ENCODE data around the gene SPTBN4.

The SPTBN4 gene

DNA sequence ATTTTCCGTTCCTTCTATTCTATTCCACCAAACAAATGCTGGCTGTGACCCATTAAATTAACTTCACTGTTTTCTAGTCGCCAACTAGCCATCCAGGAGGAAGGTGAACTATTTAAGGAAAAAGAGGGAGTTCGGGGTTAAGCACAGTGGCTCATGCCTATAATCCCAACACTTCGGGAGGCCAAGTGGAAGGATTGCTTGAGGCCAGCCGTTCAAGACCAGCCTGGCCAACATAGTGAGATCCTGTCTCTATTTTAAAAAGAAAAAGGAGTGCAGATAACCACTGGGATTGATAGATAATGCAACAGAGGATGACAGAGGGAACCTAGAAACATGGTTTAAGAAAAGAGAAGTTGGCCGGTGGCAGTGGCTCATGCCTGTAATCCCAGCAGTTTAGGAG lies 44.7 kb downstream of the SPTBN4 start:
- no peak overlapping the region for H4K8ac ChIP-seq (ENCODE audit: low read length)
- H3K9me3 ChIP-seq (ENCODE audit: control insufficient read depth, low read length), result no peaks in the 10 kb centered on the region
- H4K91ac ChIP-seq (ENCODE audit: low read length), result no peak overlapping the region
- no peak overlapping the region for H2BK5ac ChIP-seq (ENCODE audit: low read depth, low read length, poor library complexity, severe bottlenecking)
- H3K4ac ChIP-seq (ENCODE audit: low read depth in 1 of 2, low read length in 2 of 2), result no peak overlapping the region
- peaks cover 12% of the 10 kb centered on the region for H3K4me1 ChIP-seq (ENCODE audit: control insufficient read depth, insufficient read depth, low read depth, low read length)
- H3K9ac ChIP-seq (ENCODE audit: low read length), result no peak overlapping the region
- H3K4me2 ChIP-seq (ENCODE audit: low read length, poor library complexity, severe bottlenecking), result no peak overlapping the region
- H3K14ac ChIP-seq (ENCODE audit: low read length in 2 of 2), result no peak overlapping the region
- no peak overlapping the region for H2BK12ac ChIP-seq (ENCODE audit: low read length in 2 of 2)
- no peak overlapping the region for H2BK120ac ChIP-seq (ENCODE audit: low read depth, low read length)
- no peaks in the 10 kb centered on the region for H3K36me3 ChIP-seq (ENCODE audit: control insufficient read depth in 1 of 2, insufficient read depth in 2 of 2, low read depth in 1 of 2, low read length in 2 of 2)
- no peak overlapping the region for H3K4me3 ChIP-seq (ENCODE audit: insufficient read depth in 1 of 2, low read depth in 1 of 2, low read length in 2 of 2)
- DNase-seq, result no peak
- H3K27me3 ChIP-seq (ENCODE audit: control insufficient read depth in 1 of 2, insufficient read depth in 1 of 2, low read length in 2 of 2), result peaks cover 34 to 42% of the 10 kb centered on the region in 2 experiments
- no peak overlapping the region for H2BK15ac ChIP-seq (ENCODE audit: low read depth, poor library complexity, severe bottlenecking)
- WGBS, result 91% methylated on average over 6 of the region's 6 CpGs
- no peak overlapping the region for H2AFZ ChIP-seq (ENCODE audit: low read depth, low read length)
- H3K79me1 ChIP-seq (replicated peaks; ENCODE audit: low read length, poor library complexity, severe bottlenecking), result no peaks in the 10 kb centered on the region
- H3K18ac ChIP-seq (ENCODE audit: low read depth in 1 of 2, low read length in 2 of 2), result no peak overlapping the region
- H2AK5ac ChIP-seq (ENCODE audit: low read length, severe bottlenecking), result no peak overlapping the region
- H3K23ac ChIP-seq (ENCODE audit: low read length in 2 of 2), result no peak overlapping the region
- no peak overlapping the region for H3K27ac ChIP-seq (ENCODE audit: low read length, poor library complexity, severe bottlenecking)

- Histone ChIP-seq H3K9ac (ENCODE audit: low read length) (no peak overlapping the region), H3K27ac (ENCODE audit: low read length, poor library complexity, severe bottlenecking) (no peak overlapping the region), H3K36me3 (ENCODE audit: control insufficient read depth in 1 of 2, insufficient read depth in 2 of 2, low read depth in 1 of 2, low read length in 2 of 2) (no peaks in the 10 kb centered on the region), H2AFZ (ENCODE audit: low read depth, low read length) (no peak overlapping the region), H3K79me1 (replicated peaks; ENCODE audit: low read length, poor library complexity, severe bottlenecking) (no peaks in the 10 kb centered on the region), H3K27me3 (ENCODE audit: control insufficient read depth in 1 of 2, insufficient read depth in 1 of 2, low read length in 2 of 2) (peaks cover 34 to 42% of the 10 kb centered on the region in 2 experiments), H2BK120ac (ENCODE audit: low read depth, low read length) (no peak overlapping the region), H2BK15ac (ENCODE audit: low read depth, poor library complexity, severe bottlenecking) (no peak overlapping the region), H3K9me3 (ENCODE audit: control insufficient read depth, low read length) (no peaks in the 10 kb centered on the region), H2BK12ac (ENCODE audit: low read length in 2 of 2) (no peak overlapping the region), H3K4me2 (ENCODE audit: low read length, poor library complexity, severe bottlenecking) (no peak overlapping the region), H3K4me3 (ENCODE audit: insufficient read depth in 1 of 2, low read depth in 1 of 2, low read length in 2 of 2) (no peak overlapping the region), H2BK5ac (ENCODE audit: low read depth, low read length, poor library complexity, severe bottlenecking) (no peak overlapping the region), H3K23ac (ENCODE audit: low read length in 2 of 2) (no peak overlapping the region), H4K91ac (ENCODE audit: low read length) (no peak overlapping the region), H2AK5ac (ENCODE audit: low read length, severe bottlenecking) (no peak overlapping the region), H3K14ac (ENCODE audit: low read length in 2 of 2) (no peak overlapping the region), H3K4me1 (ENCODE audit: control insufficient read depth, insufficient read depth, low read depth, low read length) (peaks cover 12% of the 10 kb centered on the region), H3K18ac (ENCODE audit: low read depth in 1 of 2, low read length in 2 of 2) (no peak overlapping the region), H3K4ac (ENCODE audit: low read depth in 1 of 2, low read length in 2 of 2) (no peak overlapping the region), H4K8ac (ENCODE audit: low read length) (no peak overlapping the region)
- DNase-seq, result no peak
- 62% methylated on average over 1 of the region's 1 CpG for WGBS
Measured at GRCh38 chr19:40512110-40512472, 45.3 kb downstream of the SPTBN4 start.

- peaks cover 34 to 42% of the 10 kb centered on the region in 2 experiments for H3K27me3 ChIP-seq (ENCODE audit: control insufficient read depth in 1 of 2, insufficient read depth in 1 of 2, low read length in 2 of 2)
- WGBS, result 21% methylated on average over 72 of the region's 105 CpGs
- H4K8ac ChIP-seq (ENCODE audit: low read length), result no peak overlapping the region
- no peak overlapping the region for H3K27ac ChIP-seq (ENCODE audit: low read length, poor library complexity, severe bottlenecking)
- peak; percentile 8 for DNase-seq
- peak overlapping the region; percentile 55 for H3K4me2 ChIP-seq (ENCODE audit: low read length, poor library complexity, severe bottlenecking)
- peak overlapping the region in 1 of 2 experiments; percentile 21 for H3K4me3 ChIP-seq (ENCODE audit: insufficient read depth in 1 of 2, low read depth in 1 of 2, low read length in 2 of 2)
- peaks cover 12% of the 10 kb centered on the region for H3K4me1 ChIP-seq (ENCODE audit: control insufficient read depth, insufficient read depth, low read depth, low read length)
- no peaks in the 10 kb centered on the region for H3K79me1 ChIP-seq (replicated peaks; ENCODE audit: low read length, poor library complexity, severe bottlenecking)
- H3K9me3 ChIP-seq (ENCODE audit: control insufficient read depth, low read length), result no peaks in the 10 kb centered on the region
- H2BK12ac ChIP-seq (ENCODE audit: low read length in 2 of 2), result no peak overlapping the region
- no peak overlapping the region for H3K4ac ChIP-seq (ENCODE audit: low read depth in 1 of 2, low read length in 2 of 2)
- no peak overlapping the region for H3K23ac ChIP-seq (ENCODE audit: low read length in 2 of 2)
- no peak overlapping the region for H3K9ac ChIP-seq (ENCODE audit: low read length)
- no peak overlapping the region for H3K18ac ChIP-seq (ENCODE audit: low read depth in 1 of 2, low read length in 2 of 2)
- H2BK120ac ChIP-seq (ENCODE audit: low read depth, low read length), result no peak overlapping the region
- H4K91ac ChIP-seq (ENCODE audit: low read length), result peak overlapping the region; percentile 29
- no peak overlapping the region for H2BK5ac ChIP-seq (ENCODE audit: low read depth, low read length, poor library complexity, severe bottlenecking)
- H2AK5ac ChIP-seq (ENCODE audit: low read length, severe bottlenecking), result no peak overlapping the region
- H3K36me3 ChIP-seq (ENCODE audit: control insufficient read depth in 1 of 2, insufficient read depth in 2 of 2, low read depth in 1 of 2, low read length in 2 of 2), result no peaks in the 10 kb centered on the region
- no peak overlapping the region for H2BK15ac ChIP-seq (ENCODE audit: low read depth, poor library complexity, severe bottlenecking)
- no peak overlapping the region for H3K14ac ChIP-seq (ENCODE audit: low read length in 2 of 2)
- H2AFZ ChIP-seq (ENCODE audit: low read depth, low read length), result no peak overlapping the region
Measured at GRCh38 chr19:40512473-40513344, 45.9 kb downstream of the SPTBN4 start.

DNA sequence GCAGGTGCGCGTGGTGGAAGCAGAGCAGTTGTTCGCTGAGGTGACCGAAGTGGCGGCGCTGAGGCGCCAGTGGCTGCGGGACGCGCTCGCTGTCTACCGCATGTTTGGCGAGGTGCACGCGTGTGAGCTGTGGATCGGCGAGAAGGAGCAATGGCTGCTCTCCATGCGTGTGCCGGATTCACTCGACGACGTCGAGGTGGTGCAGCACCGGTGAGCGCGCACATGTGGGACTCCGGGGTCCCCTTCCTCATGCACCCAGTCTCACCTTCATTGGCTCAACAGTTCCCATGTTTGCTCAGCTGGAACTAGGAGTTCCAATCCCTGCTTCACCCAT lies 46.5 kb downstream of the SPTBN4 start:
- 84% methylated on average over 27 of the region's 27 CpGs for WGBS
- no peak overlapping the region for H3K18ac ChIP-seq (ENCODE audit: low read depth in 1 of 2, low read length in 2 of 2)
- H2AFZ ChIP-seq (ENCODE audit: low read depth, low read length), result no peak overlapping the region
- no peak overlapping the region for H2BK5ac ChIP-seq (ENCODE audit: low read depth, low read length, poor library complexity, severe bottlenecking)
- peaks cover 30 to 42% of the 10 kb centered on the region in 2 experiments for H3K27me3 ChIP-seq (ENCODE audit: control insufficient read depth in 1 of 2, insufficient read depth in 1 of 2, low read length in 2 of 2)
- peak overlapping the region in 1 of 2 experiments; percentile 23 for H3K14ac ChIP-seq (ENCODE audit: low read length in 2 of 2)
- no peak overlapping the region for H2AK5ac ChIP-seq (ENCODE audit: low read length, severe bottlenecking)
- H2BK120ac ChIP-seq (ENCODE audit: low read depth, low read length), result no peak overlapping the region
- H3K79me1 ChIP-seq (replicated peaks; ENCODE audit: low read length, poor library complexity, severe bottlenecking), result no peaks in the 10 kb centered on the region
- H3K4me3 ChIP-seq (ENCODE audit: insufficient read depth in 1 of 2, low read depth in 1 of 2, low read length in 2 of 2), result peak overlapping the region in 1 of 2 experiments; percentile 20
- H3K36me3 ChIP-seq (ENCODE audit: control insufficient read depth in 1 of 2, insufficient read depth in 2 of 2, low read depth in 1 of 2, low read length in 2 of 2), result no peaks in the 10 kb centered on the region
- no peak overlapping the region for H3K23ac ChIP-seq (ENCODE audit: low read length in 2 of 2)
- H4K8ac ChIP-seq (ENCODE audit: low read length), result no peak overlapping the region
- H3K9me3 ChIP-seq (ENCODE audit: control insufficient read depth, low read length), result no peaks in the 10 kb centered on the region
- H3K27ac ChIP-seq (ENCODE audit: low read length, poor library complexity, severe bottlenecking), result no peak overlapping the region
- no peak for DNase-seq
- no peak overlapping the region for H3K4ac ChIP-seq (ENCODE audit: low read depth in 1 of 2, low read length in 2 of 2)
- no peak overlapping the region for H3K9ac ChIP-seq (ENCODE audit: low read length)
- H2BK15ac ChIP-seq (ENCODE audit: low read depth, poor library complexity, severe bottlenecking), result no peak overlapping the region
- no peak overlapping the region for H3K4me2 ChIP-seq (ENCODE audit: low read length, poor library complexity, severe bottlenecking)
- no peak overlapping the region for H4K91ac ChIP-seq (ENCODE audit: low read length)
- peaks cover 12% of the 10 kb centered on the region for H3K4me1 ChIP-seq (ENCODE audit: control insufficient read depth, insufficient read depth, low read depth, low read length)
- H2BK12ac ChIP-seq (ENCODE audit: low read length in 2 of 2), result no peak overlapping the region
